GM18861 (cell line): ENCODE measurements around the gene MTCL1.

Experiments used
- ATAC-seq: cut with Tn5 transposase; IDR thresholded peaks from one replicate; pipeline ENCODE4 v1.9.1; 2021; ENCODE audit not compliant: unreplicated experiment

MTCL1 gene

GRCh38 chr18:8788503-8789429 lies 83.4 kb downstream of the MTCL1 start:
- ATAC-seq: no peak

- ATAC-seq: no peak
Measured at GRCh38 chr18:8791171-8791651, 85.9 kb downstream of the MTCL1 start.

- no peak for ATAC-seq
Measured at GRCh38 chr18:8792688-8793316, 87.4 kb downstream of the MTCL1 start.

- no peak for ATAC-seq
Measured at GRCh38 chr18:8793445-8794155, 88.2 kb downstream of the MTCL1 start.

GRCh38 chr18:8794156-8794933 lies 89.0 kb downstream of the MTCL1 start:
- ATAC-seq: peak; percentile 90

GRCh38 chr18:8794934-8795280 lies 89.6 kb downstream of the MTCL1 start:
- no peak for ATAC-seq

- no peak for ATAC-seq
Measured at GRCh38 chr18:8795586-8796325, 90.4 kb downstream of the MTCL1 start.

GRCh38 chr18:8797206-8797605 lies 91.8 kb downstream of the MTCL1 start:
- ATAC-seq: no peak

GRCh38 chr18:8799001-8799400 lies 93.6 kb downstream of the MTCL1 start:
- ATAC-seq: no peak

GRCh38 chr18:8799596-8800441 lies 94.5 kb downstream of the MTCL1 start:
- ATAC-seq: no peak

- no peak for ATAC-seq
Measured at GRCh38 chr18:8800445-8800844, 95.1 kb downstream of the MTCL1 start.

GRCh38 chr18:8800876-8801262 lies 95.5 kb downstream of the MTCL1 start:
- ATAC-seq: no peak

- no peak for ATAC-seq
Measured at GRCh38 chr18:8801263-8801901, 96.0 kb downstream of the MTCL1 start.

- ATAC-seq: no peak
Measured at GRCh38 chr18:8802017-8802672, 96.8 kb downstream of the MTCL1 start.

GRCh38 chr18:8803063-8803795 lies 97.9 kb downstream of the MTCL1 start:
- ATAC-seq: no peak

GRCh38 chr18:8803957-8804356 lies 98.6 kb downstream of the MTCL1 start:
- ATAC-seq: no peak

GRCh38 chr18:8805552-8805951 lies 100.2 kb downstream of the MTCL1 start:
- no peak for ATAC-seq
